NCI-H1048 (cell line): ENCODE results near the gene PRKG1.
"Not testable (repeated sequence)": the region's sequence is repeated elsewhere in the genome, so short reads cannot be mapped to it uniquely, and the experiment has no call there.

Source experiments
- DNase-seq: peaks from one replicate; lab custom pipeline; 2025; lab: John Stamatoyannopoulos, UW

Gene PRKG1

GRCh38 chr10:51227897-51228713 is 153.8 kb downstream of the PRKG1 start:
- no peak for DNase-seq

DNA sequence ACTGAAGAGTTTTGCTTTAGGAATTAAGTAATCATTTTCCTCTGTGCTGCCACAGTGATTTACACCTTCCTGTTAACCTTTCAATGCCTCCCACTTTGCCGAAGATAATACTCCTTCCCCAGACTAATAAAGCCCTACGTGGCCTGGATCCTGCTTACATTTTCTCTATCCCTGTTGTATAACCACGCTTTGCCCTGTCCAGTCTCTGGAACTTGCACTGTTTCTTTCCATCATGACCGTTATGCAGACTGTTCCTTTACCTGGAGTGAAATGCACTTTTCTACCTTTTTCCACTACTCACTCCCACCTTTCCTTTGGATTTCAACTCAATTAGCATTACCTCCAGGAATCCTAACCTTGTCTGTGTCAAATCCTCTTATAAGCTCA is 154.4 kb downstream of the PRKG1 start:
- no peak for DNase-seq

DNA sequence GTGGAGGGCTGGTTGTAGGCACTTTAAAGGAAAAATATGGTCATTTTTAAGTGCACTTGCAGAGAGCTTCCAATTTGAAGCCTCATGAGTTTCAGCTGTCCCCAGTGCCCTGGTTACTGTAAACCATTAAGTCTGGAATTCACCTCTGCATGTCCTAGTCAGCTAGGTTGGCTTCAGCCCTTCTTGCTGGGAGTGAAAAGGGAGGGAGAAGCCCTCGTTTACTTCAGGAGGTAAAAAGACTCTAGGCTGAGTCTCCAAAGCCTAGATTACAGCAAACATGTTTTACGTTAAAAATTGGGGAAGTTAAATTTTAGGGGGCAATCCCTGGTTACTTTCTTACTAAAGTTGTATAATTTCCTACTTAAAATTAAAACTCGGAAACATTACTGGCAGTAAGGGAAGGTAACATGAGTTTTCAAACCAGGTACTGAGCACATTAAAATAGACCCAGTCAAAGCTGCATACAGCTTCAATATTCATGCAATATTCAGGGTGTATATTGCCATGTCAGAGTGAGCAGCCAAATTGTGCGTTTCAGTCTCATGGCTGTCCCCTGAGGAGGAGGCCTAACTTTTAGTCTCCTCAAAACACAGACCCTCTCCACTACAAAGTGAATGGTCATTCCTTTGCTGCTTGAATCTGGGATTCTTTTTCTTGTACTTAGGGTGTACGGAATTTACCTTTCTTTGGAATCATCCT is 156.7 kb downstream of the PRKG1 start:
- no peak for DNase-seq

DNA sequence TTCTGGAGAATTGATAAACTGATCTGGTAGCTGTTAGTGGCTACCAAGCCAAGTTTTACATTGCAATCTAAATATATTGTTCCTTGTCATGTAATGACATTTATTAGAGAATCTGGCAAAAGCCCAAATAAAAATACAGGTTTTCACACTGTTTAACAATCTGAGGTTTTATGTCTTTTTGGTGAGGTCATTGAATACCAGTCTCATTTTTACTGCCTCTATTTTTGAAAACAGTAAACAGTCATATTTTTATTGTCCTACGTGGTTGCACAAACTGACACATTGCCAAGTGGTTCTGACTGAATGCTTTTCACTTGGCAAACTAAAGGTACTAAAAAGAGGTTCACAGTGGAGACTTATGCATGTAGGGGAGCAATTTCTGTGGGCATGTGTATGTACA is 157.5 kb downstream of the PRKG1 start:
- DNase-seq, result no peak

- DNase-seq, result no peak
These were observed 159.2 kb downstream of the PRKG1 start for GRCh38 chr10:51233337-51234100.

- DNase-seq, result no peak
These were observed 161.6 kb downstream of the PRKG1 start for GRCh38 chr10:51235865-51236264.

DNA sequence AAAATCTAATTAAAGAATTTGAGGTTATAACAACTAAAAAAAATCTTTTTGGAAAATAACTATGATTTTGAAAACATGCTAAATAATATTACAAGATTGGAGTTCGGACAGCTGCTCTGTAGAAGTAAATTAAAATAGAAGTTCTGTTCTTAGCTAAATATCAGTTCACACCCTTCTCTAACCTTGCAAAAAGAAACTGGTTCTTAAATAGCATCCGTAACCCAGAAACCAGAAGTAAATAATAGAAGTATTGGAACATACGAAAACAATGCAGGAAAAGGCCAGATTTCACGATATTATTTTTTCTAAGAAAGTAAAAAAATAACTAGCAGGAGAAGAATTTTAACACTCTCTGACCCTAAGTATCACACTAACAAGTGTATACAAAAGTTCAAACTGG is 164.7 kb downstream of the PRKG1 start:
- DNase-seq, result no peak

GRCh38 chr10:51241461-51241860 is 167.2 kb downstream of the PRKG1 start:
- DNase-seq, result no peak

DNA sequence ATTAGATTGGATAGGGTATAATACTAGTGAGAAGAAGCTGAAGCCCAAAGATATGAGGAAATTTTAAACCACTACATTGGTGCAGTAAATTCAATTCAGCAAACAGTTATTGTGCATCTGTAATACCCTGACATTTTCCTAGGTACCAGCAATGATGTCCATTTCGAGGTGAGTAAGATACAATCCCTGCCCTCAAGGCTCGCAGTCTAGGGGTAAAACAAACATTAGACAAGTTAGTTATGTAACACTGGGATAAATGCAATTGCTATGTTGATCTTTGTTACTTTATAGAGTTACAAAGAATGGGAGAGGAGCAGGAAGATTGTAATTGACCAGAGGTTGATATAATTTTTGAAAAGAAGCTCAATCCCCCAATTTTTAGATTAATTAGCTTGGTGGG is 168.1 kb downstream of the PRKG1 start:
- DNase-seq, result no peak

GRCh38 chr10:51244309-51244708 is 170.0 kb downstream of the PRKG1 start:
- DNase-seq, result no peak

- no peak for DNase-seq
These were observed 170.6 kb downstream of the PRKG1 start for GRCh38 chr10:51244748-51245490.

- DNase-seq, result no peak
These were observed 171.9 kb downstream of the PRKG1 start for GRCh38 chr10:51246156-51246555.

GRCh38 chr10:51250278-51250920 is 176.1 kb downstream of the PRKG1 start:
- no peak for DNase-seq

GRCh38 chr10:51251110-51251509 is 176.8 kb downstream of the PRKG1 start:
- DNase-seq, result no peak

DNA sequence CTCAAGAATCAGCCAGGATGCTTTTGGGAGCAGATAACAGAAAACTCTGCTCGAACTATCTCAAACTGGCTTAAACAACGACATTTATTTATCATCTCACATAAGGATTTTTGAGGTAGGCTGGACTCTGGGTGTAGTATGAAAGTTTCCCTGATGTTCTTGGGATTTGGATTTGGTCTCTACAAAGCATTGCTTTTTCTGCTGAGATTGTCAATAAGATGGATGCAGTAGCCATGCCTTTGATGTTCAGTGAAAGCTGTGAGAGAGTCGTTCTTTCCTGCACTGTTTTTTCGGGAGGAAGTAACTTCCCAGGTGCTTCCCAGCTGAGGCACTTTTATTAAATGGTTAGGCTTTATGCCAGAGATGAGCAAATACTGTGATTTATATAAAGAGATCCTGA is 181.1 kb downstream of the PRKG1 start:
- DNase-seq, result no peak

GRCh38 chr10:51257511-51258248 is 183.4 kb downstream of the PRKG1 start:
- DNase-seq, result no peak

DNA sequence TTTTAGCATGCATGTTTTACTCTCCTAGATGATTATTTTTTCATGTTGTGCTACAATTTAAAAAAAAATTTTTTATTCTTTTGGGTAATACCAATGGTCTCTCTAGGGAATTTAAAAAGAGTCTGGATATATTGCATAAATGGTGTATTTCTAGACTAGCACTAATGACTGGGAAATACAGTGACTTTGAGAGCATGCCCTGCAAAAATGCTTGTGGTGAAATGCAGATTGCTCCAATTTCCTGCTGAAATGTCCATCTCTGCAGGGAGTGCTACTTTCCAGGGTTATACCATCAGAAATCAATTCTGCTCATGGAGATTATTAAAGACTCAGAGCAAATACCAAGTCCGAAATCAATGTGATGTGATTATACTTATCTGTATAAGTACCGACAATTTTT is 186.1 kb downstream of the PRKG1 start:
- no peak for DNase-seq

DNA sequence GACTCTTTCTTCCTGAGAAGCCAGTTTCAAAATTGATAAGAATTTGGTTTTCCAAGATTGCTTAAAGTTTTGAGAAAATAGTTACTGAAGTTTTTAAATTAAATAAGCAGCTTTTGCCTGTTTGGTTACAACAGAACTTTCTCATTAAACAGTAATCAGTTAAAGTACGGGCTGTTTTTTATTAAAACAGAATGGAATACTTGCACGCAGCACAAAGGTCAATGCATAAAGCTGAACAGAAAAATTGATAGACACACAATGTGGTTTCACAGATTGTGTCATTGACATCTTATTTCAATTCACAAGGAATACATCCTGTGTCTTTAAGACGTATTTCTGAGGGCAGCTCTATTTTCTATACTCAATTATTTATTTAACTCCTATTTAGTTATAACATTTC is 192.2 kb downstream of the PRKG1 start:
- DNase-seq, result no peak

DNA sequence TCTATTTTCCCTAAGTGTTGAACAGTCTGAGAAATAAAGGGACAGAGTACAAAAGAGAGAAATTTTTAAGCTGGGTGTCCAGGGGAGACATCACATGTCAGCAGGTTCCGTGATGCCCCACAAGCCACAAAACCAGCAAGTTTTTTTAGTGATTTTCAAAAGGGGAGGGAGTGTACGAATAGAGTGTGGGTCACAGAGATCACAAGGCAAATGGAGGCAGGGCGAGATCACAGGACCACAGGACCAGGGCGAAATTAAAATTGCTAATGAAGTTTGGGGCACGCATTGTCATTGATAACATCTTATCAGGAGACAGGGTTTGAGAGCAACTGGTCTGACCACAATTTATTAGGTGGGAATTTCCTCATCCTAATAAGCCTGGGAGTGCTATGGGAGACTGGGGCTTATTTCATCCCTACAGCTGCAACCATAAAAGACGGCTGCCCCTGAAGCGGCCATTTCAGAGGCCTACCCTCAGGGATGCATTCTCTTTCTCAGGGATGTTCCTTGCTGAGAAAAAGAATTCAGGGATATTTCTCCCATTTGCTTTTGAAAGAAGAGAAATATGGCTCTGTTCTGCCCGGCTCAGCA is 193.8 kb downstream of the PRKG1 start:
- DNase-seq, result not testable (repeated sequence)

DNA sequence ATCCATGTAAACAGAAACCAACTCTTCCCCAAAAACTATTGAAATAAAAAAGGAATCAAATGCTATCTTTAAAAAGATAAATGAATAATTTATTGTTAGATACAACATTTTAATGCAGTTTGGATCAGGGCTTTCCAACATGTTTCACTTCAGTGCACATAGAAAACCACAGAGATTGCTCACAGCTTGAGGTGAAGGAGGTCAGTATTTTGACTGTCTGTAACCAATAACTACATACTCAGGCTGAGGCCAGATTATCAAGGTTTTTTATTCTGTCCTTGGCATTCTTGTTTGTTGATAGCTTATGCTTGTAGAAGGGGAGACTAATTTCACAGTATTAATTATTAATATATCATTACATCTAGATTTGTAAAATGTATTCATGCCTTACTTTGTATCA is 195.5 kb downstream of the PRKG1 start:
- DNase-seq, result no peak
